SK-N-MC (cell line): ENCODE results near the gene EPN2.

ENCODE experiments used
- EZH2 ChIP-seq: fragments of 200-600 bp; sonication (generic); IDR thresholded peaks from one replicate; pipeline ENCODE4 v1.6.1; 2017; ENCODE audit warnings: antibody characterized with exemption
- POLR2AphosphoS5 ChIP-seq: IDR thresholded peaks from 2 replicates; pipeline ENCODE4 v1.6.1; 2012; ENCODE audit warnings: mild to moderate bottlenecking, low read depth, low read length, borderline replicate concordance

DNA sequence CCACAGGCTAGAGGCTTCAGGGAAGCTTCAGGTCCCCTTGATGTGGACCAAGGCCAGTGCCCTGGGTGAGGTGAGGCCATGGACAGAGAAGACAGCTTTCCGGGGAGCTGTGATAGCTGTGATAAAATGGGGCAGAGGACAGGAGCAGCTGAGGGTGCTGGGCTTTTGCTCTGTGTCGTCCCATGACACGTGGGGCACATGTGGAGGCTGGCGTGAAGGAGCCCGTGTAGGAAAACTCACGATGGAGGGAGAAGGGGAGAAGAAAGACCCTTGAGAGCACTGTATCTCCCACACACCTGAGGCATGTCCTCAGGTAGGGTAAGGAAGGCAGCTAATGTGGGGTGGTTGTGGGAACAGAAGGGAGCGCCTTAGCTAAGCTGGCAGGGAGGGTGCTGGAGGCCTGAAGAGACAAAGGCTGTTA is 104.1 kb downstream of the EPN2 start:
- TF ChIP-seq POLR2AphosphoS5 (no peak), EZH2 (no peak)
